Kidney epithelial cell (primary cell): ENCODE results near the gene SPACA4. TPM values are rescaled to one million over a fixed set of nuclear protein-coding genes. Genes with fewer than 3 reads are reported as not detected.
A peak's percentile ranks its signal among the peaks of the same experiment; 100 is the strongest.

Source experiments
- DNase-seq: peaks from one replicate; pipeline ENCODE4 v3.0.0-alpha.2; 2010; ENCODE audit warnings: low read depth
- H3K27me3 ChIP-seq: 2 replicates; pipeline ENCODE4 v1.6.0; 2011; ENCODE audit warnings: low read length; ENCODE audit not compliant: control insufficient read depth, insufficient read depth
- H3K36me3 ChIP-seq: 2 replicates; pipeline ENCODE4 v1.5.1; 2011; ENCODE audit warnings: low read length; ENCODE audit not compliant: control insufficient read depth, insufficient read depth
- H3K4me3 ChIP-seq: 2 replicates; pipeline ENCODE4 v1.5.1; 2011; ENCODE audit warnings: low read depth, mild to moderate bottlenecking, control low read depth, low read length
- CTCF ChIP-seq: IDR thresholded peaks from 2 replicates; pipeline ENCODE4 v1.5.1; 2011; ENCODE audit warnings: mild to moderate bottlenecking, moderate library complexity, low read length, control low read depth, inconsistent platforms; ENCODE audit not compliant: insufficient read depth, poor library complexity, severe bottlenecking
- total RNA-seq: library from RNA; depleted of rRNA; stranded (reverse); fragments of >200 nt; gene quantifications from 2 replicates; pipeline ENCODE4 v1.2.3, GENCODE V29; 2015

The SPACA4 gene
- total RNA-seq, 1 donor from 2014 or later: not detected

GRCh38 chr19:48607359-48607755, 815 bp downstream of the SPACA4 start:
- no peak for DNase-seq

GRCh38 chr19:48608798-48609263, 2.3 kb downstream of the SPACA4 start:
- TF ChIP-seq CTCF: peak; percentile 59
- Histone ChIP-seq H3K36me3 (no peaks in the 10 kb centered on the region), H3K4me3 (no peak overlapping the region), H3K27me3 (no peaks in the 10 kb centered on the region)
- DNase-seq: no peak

More at GRCh38 chr19:48607359-48607755, 815 bp downstream of the SPACA4 start:
- no peak overlapping the region for H3K4me3 ChIP-seq
- no peak for TF ChIP-seq CTCF
- H3K36me3 ChIP-seq: no peaks in the 10 kb centered on the region
- H3K27me3 ChIP-seq: no peaks in the 10 kb centered on the region

- H3K27me3 ChIP-seq: no peaks in the 10 kb centered on the region
- no peak for TF ChIP-seq CTCF
- H3K36me3 ChIP-seq: no peaks in the 10 kb centered on the region
- no peak overlapping the region for H3K4me3 ChIP-seq
- DNase-seq: no peak
These were observed 3.1 kb downstream of the SPACA4 start for GRCh38 chr19:48609571-48610108.

GRCh38 chr19:48611872-48612271, 5.3 kb downstream of the SPACA4 start:
- H3K36me3 ChIP-seq: peaks cover 2% of the 10 kb centered on the region
- no peak for TF ChIP-seq CTCF
- no peak for DNase-seq
- no peak overlapping the region for H3K4me3 ChIP-seq
- H3K27me3 ChIP-seq: no peaks in the 10 kb centered on the region

GRCh38 chr19:48613024-48613851, 6.7 kb downstream of the SPACA4 start:
- Histone ChIP-seq H3K27me3 (no peaks in the 10 kb centered on the region), H3K4me3 (no peak overlapping the region), H3K36me3 (peaks cover 5% of the 10 kb centered on the region)
- no peak for DNase-seq
- no peak for TF ChIP-seq CTCF
